Osteoblast (primary cell): Measurements from ENCODE around the gene RASAL2. TPM values are rescaled to one million over a fixed set of nuclear protein-coding genes. Genes with fewer than 3 reads are reported as not detected.
A peak's percentile ranks its signal among the peaks of the same experiment; 100 is the strongest.

Experiments used
- DNase-seq: peaks from one replicate; pipeline ENCODE4 v3.0.0; 2011; ENCODE audit warnings: low spot score, mixed read lengths; ENCODE audit not compliant: insufficient read length; ENCODE audit errors: missing footprints
- H2AFZ ChIP-seq: 2 replicates; pipeline ENCODE4 v1.6.0; 2011; ENCODE audit warnings: mild to moderate bottlenecking, low read length
- H3K27ac ChIP-seq: 2 replicates; pipeline ENCODE4 v1.5.1; 2011; ENCODE audit warnings: mild to moderate bottlenecking, low read depth, low read length, moderate library complexity
- H3K27me3 ChIP-seq: 2 replicates; pipeline ENCODE4 v1.6.0; 2012; ENCODE audit warnings: mild to moderate bottlenecking, control low read depth, inconsistent platforms, low read length, moderate library complexity; ENCODE audit not compliant: insufficient read depth
- H3K36me3 ChIP-seq: 2 replicates; pipeline ENCODE4 v1.5.1; 2011; ENCODE audit warnings: mild to moderate bottlenecking, low read length, control low read depth, moderate library complexity; ENCODE audit not compliant: insufficient read depth
- H3K4me1 ChIP-seq: 2 replicates; pipeline ENCODE4 v1.5.1; 2011; ENCODE audit warnings: mild to moderate bottlenecking, low read length, control low read depth, moderate library complexity; ENCODE audit not compliant: insufficient read depth
- H3K4me2 ChIP-seq: 2 replicates; pipeline ENCODE4 v1.6.0; 2011; ENCODE audit warnings: mild to moderate bottlenecking, low read length; ENCODE audit not compliant: insufficient read depth
- H3K4me3 ChIP-seq: fragments of 200-600 bp; sonication (generic); 3 replicates; pipeline ENCODE4 v1.5.1; 2012; ENCODE audit warnings: mild to moderate bottlenecking, low read length, inconsistent platforms; ENCODE audit not compliant: insufficient read depth
- H3K79me2 ChIP-seq: 2 replicates; pipeline ENCODE4 v1.6.0; 2012; ENCODE audit warnings: mild to moderate bottlenecking, low read length, control low read depth, inconsistent platforms; ENCODE audit not compliant: insufficient read depth
- H3K9me3 ChIP-seq: 2 replicates; pipeline ENCODE4 v1.5.1; 2011; ENCODE audit warnings: low read depth, low read length, control low read depth
- H4K20me1 ChIP-seq: 2 replicates; pipeline ENCODE4 v1.6.0; 2012; ENCODE audit warnings: mild to moderate bottlenecking, low read length, control low read depth; ENCODE audit not compliant: insufficient read depth
- total RNA-seq: library from RNA; depleted of rRNA; stranded (reverse); fragments of >200 nt; gene quantifications from 2 replicates; pipeline ENCODE4 v1.2.3, GENCODE V29; 2012
- TF ChIP-seq, protein P1 (sequence below): IDR thresholded peaks from 2 replicates; pipeline ENCODE4 v1.5.1; 2011; ENCODE audit warnings: mild to moderate bottlenecking, low read depth, low read length, moderate library complexity; ENCODE audit errors: extremely low read depth

Gene RASAL2
- total RNA-seq, 1 donor, result 59.4 TPM

DNA sequence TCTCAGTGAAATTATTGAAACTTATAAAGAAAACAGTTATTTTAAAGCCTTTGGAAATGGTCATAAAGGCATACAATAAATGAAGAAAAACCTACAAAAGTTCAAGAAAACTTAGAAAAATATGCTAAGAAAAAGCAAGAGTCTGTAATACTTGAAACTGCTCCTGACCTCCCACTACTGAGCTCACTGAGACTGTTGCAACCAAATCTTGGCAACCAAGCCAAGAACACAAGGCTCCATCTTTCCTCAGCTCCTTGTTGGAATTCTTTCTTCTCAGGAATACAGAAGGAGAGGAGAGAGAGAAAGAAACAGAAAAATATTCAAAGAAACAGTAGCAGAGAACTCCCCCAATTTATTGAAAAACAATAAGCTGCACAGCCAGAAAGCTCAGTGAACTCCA lies 160.5 kb downstream of the RASAL2 start:
- Histone ChIP-seq H3K4me2 (no peak overlapping the region), H3K27ac (no peak overlapping the region), H3K79me2 (peaks cover 50% of the 10 kb centered on the region), H3K27me3 (no peaks in the 10 kb centered on the region), H3K9me3 (no peaks in the 10 kb centered on the region), H3K36me3 (no peaks in the 10 kb centered on the region), H4K20me1 (no peaks in the 10 kb centered on the region), H3K4me3 (no peak overlapping the region), H3K4me1 (peaks cover 6% of the 10 kb centered on the region), H2AFZ (no peak overlapping the region)
- DNase-seq, result no peak
- TF ChIP-seq, protein P1, sequence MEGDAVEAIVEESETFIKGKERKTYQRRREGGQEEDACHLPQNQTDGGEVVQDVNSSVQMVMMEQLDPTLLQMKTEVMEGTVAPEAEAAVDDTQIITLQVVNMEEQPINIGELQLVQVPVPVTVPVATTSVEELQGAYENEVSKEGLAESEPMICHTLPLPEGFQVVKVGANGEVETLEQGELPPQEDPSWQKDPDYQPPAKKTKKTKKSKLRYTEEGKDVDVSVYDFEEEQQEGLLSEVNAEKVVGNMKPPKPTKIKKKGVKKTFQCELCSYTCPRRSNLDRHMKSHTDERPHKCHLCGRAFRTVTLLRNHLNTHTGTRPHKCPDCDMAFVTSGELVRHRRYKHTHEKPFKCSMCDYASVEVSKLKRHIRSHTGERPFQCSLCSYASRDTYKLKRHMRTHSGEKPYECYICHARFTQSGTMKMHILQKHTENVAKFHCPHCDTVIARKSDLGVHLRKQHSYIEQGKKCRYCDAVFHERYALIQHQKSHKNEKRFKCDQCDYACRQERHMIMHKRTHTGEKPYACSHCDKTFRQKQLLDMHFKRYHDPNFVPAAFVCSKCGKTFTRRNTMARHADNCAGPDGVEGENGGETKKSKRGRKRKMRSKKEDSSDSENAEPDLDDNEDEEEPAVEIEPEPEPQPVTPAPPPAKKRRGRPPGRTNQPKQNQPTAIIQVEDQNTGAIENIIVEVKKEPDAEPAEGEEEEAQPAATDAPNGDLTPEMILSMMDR, result no peak

DNA sequence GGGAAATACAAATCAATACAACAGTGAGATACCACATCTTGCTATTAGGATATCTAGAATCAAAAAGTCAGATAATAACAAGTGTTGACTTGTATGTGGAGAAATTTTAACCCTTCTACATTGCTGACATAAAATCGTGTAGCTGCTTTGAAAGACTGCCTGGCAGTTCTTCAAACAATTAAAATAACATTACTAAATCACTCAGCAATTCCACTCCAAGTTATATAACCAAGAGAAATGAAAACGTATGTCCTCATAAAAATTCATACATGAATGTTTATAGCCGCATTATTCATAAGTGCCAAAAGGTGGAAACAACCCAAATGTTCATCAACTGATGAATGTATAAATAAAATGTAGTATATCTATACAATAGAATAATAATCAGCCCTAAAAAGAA lies 164.6 kb downstream of the RASAL2 start:
- Histone ChIP-seq H3K36me3 (no peaks in the 10 kb centered on the region), H2AFZ (no peak overlapping the region), H3K27me3 (no peaks in the 10 kb centered on the region), H3K4me1 (peaks cover 23% of the 10 kb centered on the region), H3K9me3 (no peaks in the 10 kb centered on the region), H3K4me2 (no peak overlapping the region), H4K20me1 (no peaks in the 10 kb centered on the region), H3K79me2 (peaks cover 55% of the 10 kb centered on the region), H3K4me3 (no peak overlapping the region), H3K27ac (no peak overlapping the region)
- TF ChIP-seq, protein P1, result no peak
- DNase-seq, result peak; percentile 82

DNA sequence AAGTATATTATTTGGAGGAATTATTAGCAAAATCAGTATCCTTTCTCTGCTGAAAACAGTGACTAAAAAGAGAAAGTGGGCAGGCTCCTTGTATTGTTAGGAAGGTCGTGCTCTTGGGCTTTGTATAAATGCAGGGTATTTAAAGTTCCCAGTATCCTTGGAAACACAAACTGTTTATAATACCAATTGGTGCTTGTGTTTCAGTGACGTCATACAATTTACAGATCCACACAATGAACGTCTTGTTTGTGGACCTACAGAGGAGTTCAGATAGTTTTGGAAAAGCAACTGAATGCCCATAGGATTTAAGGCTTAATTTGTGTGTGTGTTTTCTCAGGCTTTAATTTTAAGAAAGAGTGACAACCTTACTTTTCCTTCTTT lies 168.2 kb downstream of the RASAL2 start:
- H4K20me1 ChIP-seq, result no peaks in the 10 kb centered on the region
- peaks cover 73% of the 10 kb centered on the region for H3K79me2 ChIP-seq
- H3K4me1 ChIP-seq, result peaks cover 19% of the 10 kb centered on the region
- TF ChIP-seq, protein P1, result no peak
- H3K36me3 ChIP-seq, result no peaks in the 10 kb centered on the region
- no peak for DNase-seq
- H3K9me3 ChIP-seq, result no peaks in the 10 kb centered on the region
- H3K4me3 ChIP-seq, result no peak overlapping the region
- no peaks in the 10 kb centered on the region for H3K27me3 ChIP-seq
- peak overlapping the region; percentile 69 for H3K27ac ChIP-seq
- H2AFZ ChIP-seq, result no peak overlapping the region
- peak overlapping the region; percentile 61 for H3K4me2 ChIP-seq

DNA sequence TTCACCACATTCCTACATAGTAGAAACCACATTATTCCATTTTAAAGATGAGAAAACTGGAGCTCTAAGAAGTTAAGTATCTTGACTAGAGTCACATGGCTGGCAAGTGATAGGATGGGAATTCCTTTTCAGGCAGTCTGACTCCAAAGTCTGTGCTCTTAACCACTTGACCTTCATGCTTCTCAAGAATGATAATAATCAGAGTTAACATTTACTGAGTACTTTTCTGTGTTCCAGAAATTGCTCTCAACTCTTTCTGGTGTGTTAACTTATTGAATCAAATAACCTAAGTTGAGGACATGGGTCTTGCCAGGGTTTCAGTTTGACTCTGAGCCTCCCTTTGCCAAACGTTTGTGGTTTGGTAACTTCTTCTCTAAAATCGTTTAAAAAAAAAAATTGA lies 169.4 kb downstream of the RASAL2 start:
- no peaks in the 10 kb centered on the region for H3K9me3 ChIP-seq
- H3K4me1 ChIP-seq, result peaks cover 19% of the 10 kb centered on the region
- no peaks in the 10 kb centered on the region for H4K20me1 ChIP-seq
- no peak overlapping the region for H3K4me2 ChIP-seq
- no peaks in the 10 kb centered on the region for H3K36me3 ChIP-seq
- H3K27ac ChIP-seq, result peak overlapping the region; percentile 69
- DNase-seq, result no peak
- no peak overlapping the region for H3K4me3 ChIP-seq
- H3K27me3 ChIP-seq, result no peaks in the 10 kb centered on the region
- TF ChIP-seq, protein P1, result no peak
- no peak overlapping the region for H2AFZ ChIP-seq
- peaks cover 72% of the 10 kb centered on the region for H3K79me2 ChIP-seq
